K562 (cell line): Measurements from ENCODE around the gene HINT3. TPM values are rescaled to one million over a fixed set of nuclear protein-coding genes. Genes with fewer than 3 reads are reported as not detected.

Experiments
- ATAC-seq: fragments of 200-7000 bp; cut with Tn5 transposase; 3 replicates; pipeline ENCODE4 v1.9.1; 2020; ENCODE audit warnings: moderate library complexity
- BruUV-seq: library from RNA; stranded (reverse); fragments of 400-500 nt; replicated peaks from 2 replicates; lab custom pipeline; 2021; lab: Mats Ljungman, UMichigan
- CTCF ChIA-PET: fragments of 300-600 bp; formaldehyde crosslinking; extraction: SDS; loops from one replicate; lab custom pipeline; 2021; ENCODE audit warnings: low intra/inter-chr PET ratio; lab: Yijun Ruan, JAX
- POLR2A ChIA-PET: fragments of 300-600, 350-650 bp; sonication (Branson Sonifier 250); formaldehyde crosslinking; extraction: SDS; loops from one replicate; lab custom pipeline; 2021; ENCODE audit warnings: antibody characterized with exemption, inconsistent platforms; lab: Yijun Ruan, JAX
- DNase-seq, 4 experiments: peaks; one replicate each; pipeline versions ENCODE4 v3.0.0 to v3.0.0-alpha.2; 2011 to 2018; ENCODE audit warnings: low spot score in 3 of 4, mixed read lengths in 3 of 4; ENCODE audit errors: extremely low read depth in 1 of 4
- FAIRE-seq: peaks from 2 replicates; lab custom pipeline; 2011; peaks lifted over from hg19 to GRCh38; lab: Jason Lieb, UNC
- H2AFZ ChIP-seq: 2 replicates; pipeline ENCODE4 v1.6.0; 2011; ENCODE audit warnings: low read depth, low read length, control low read depth, inconsistent platforms
- H3K27ac ChIP-seq: fragments of 200-600 bp; 3 replicates; pipeline ENCODE4 v1.8.0; 2011; ENCODE audit warnings: low read depth, mild to moderate bottlenecking, control low read depth, inconsistent platforms, low read length, moderate library complexity, mixed read lengths; ENCODE audit errors: extremely low read depth
- H3K27me3 ChIP-seq, 2 experiments: fragments of 300-600 bp in 1 of 2; 2 replicates in 1 of 2; 3 replicates in 1 of 2; pipeline versions ENCODE4 v1.6.0 to v1.8.0; 2011; ENCODE audit warnings: inconsistent platforms in 2 of 2, low read length in 2 of 2, mild to moderate bottlenecking in 1 of 2, mixed read lengths in 1 of 2, moderate library complexity in 1 of 2; ENCODE audit not compliant: control insufficient read depth in 2 of 2, insufficient read depth in 2 of 2
- H3K36me3 ChIP-seq: fragments of 300-600 bp; 3 replicates; pipeline ENCODE4 v1.8.0; 2011; ENCODE audit warnings: mild to moderate bottlenecking, low read length, inconsistent platforms; ENCODE audit not compliant: control insufficient read depth, insufficient read depth
- H3K4me1 ChIP-seq, 2 experiments: fragments of 200-600 bp in 1 of 2; replicated peaks in 1 of 2; 2 replicates in 1 of 2; 3 replicates in 1 of 2; pipeline versions ENCODE4 v1.5.1 to v1.8.0; 2011; ENCODE audit warnings: inconsistent platforms in 2 of 2, low read length in 2 of 2, mild to moderate bottlenecking in 1 of 2, mixed read lengths in 1 of 2, moderate library complexity in 1 of 2; ENCODE audit not compliant: control insufficient read depth in 2 of 2, insufficient read depth in 2 of 2
- H3K4me2 ChIP-seq: 2 replicates; pipeline ENCODE4 v1.6.1; 2011; ENCODE audit warnings: low read length, control low read depth, inconsistent platforms, mixed read lengths; ENCODE audit not compliant: insufficient read depth
- H3K4me3 ChIP-seq: fragments of 200-600 bp; sonication (generic), shearing (Covaris generic); 2 replicates; pipeline ENCODE4 v1.5.1; 2016; ENCODE audit warnings: control low read depth, inconsistent platforms
- H3K79me2 ChIP-seq: fragments of 200-600 bp; 3 replicates; pipeline ENCODE4 v1.8.0; 2011; ENCODE audit warnings: low read length, inconsistent platforms; ENCODE audit not compliant: control insufficient read depth, insufficient read depth
- H3K9ac ChIP-seq, 2 experiments: 2 replicates each; pipeline versions ENCODE4 v1.6.0 to v1.6.1; 2011; ENCODE audit warnings: low read depth in 2 of 2, low read length in 2 of 2, control low read depth in 1 of 2, inconsistent platforms in 1 of 2, mild to moderate bottlenecking in 1 of 2, mixed read lengths in 1 of 2; ENCODE audit not compliant: insufficient read depth in 1 of 2
- H3K9me1 ChIP-seq: one replicate; pipeline ENCODE4 v1.6.0; 2011; ENCODE audit warnings: inconsistent platforms, mild to moderate bottlenecking, low read length, moderate library complexity; ENCODE audit not compliant: control insufficient read depth, insufficient read depth
- H3K9me3 ChIP-seq: replicated peaks from 2 replicates; pipeline ENCODE4 v1.5.1; 2011; ENCODE audit warnings: low read depth, low read length, inconsistent platforms; ENCODE audit not compliant: control insufficient read depth, insufficient read depth
- H4K20me1 ChIP-seq: replicated peaks from 2 replicates; pipeline ENCODE4 v1.6.1; 2011; ENCODE audit warnings: low read length, inconsistent platforms, mixed read lengths; ENCODE audit not compliant: control insufficient read depth, insufficient read depth
- ATF7 ChIP-seq: fragments of 450-650 bp; IDR thresholded peaks from 2 replicates; pipeline ENCODE4 v1.7.1; 2014; ENCODE audit warnings: mild to moderate bottlenecking, moderate library complexity
- SMARCA4 ChIP-seq: fragments of 450-650 bp; IDR thresholded peaks from 2 replicates; pipeline ENCODE4 v1.6.1; 2016
- SP2 ChIP-seq: IDR thresholded peaks from 2 replicates; pipeline ENCODE4 v1.6.1; 2011; ENCODE audit warnings: mild to moderate bottlenecking, low read depth, low read length, moderate library complexity; ENCODE audit not compliant: poor library complexity, severe bottlenecking; ENCODE audit errors: extremely low read depth
- in situ Hi-C: fragments of 300-500 bp; cut with MboI; formaldehyde crosslinking; loops from 4 replicates; pipeline ENCODE4 v1.15.0; 2018; ENCODE audit warnings: inconsistent platforms, mixed read lengths
- intact Hi-C: fragments of 100-400 bp; cut with micrococcal nuclease; formaldehyde crosslinking; loops from 2 replicates; pipeline ENCODE4 v1.14.2; 2022
- polyA plus RNA-seq, 8 experiments: library from polyadenylated mRNA; depleted of rRNA in 4 of 8; stranded (reverse) in 5 of 8; unstranded in 3 of 8; fragments of >200 nt; fragmentation: Nextera tagmentation in 2 of 8; fragmentation: Illumina TruSeq in 1 of 8; extraction: Ambion mirVana in 2 of 8; extraction: Trizol in 1 of 8; gene quantifications; 2 replicates each; pipeline versions ENCODE4 v1.2.1 to v1.2.3, GENCODE V29; 2011 to 2014; ENCODE audit warnings: inconsistent platforms in 1 of 8, missing spikeins in 1 of 8
- total RNA-seq, 7 experiments: library from RNA; depleted of rRNA in 6 of 7; stranded (reverse); fragments of >200 nt in 6 of 7; fragmentation: Illumina TruSeq in 2 of 7; extraction: Trizol in 2 of 7; gene quantifications; 2 replicates each; pipeline versions ENCODE4 v1.2.1 to v1.2.3, GENCODE V29; 2011 to 2021; ENCODE audit warnings: low replicate concordance in 1 of 7
- TF ChIP-seq, protein P1 (sequence below): sonication (generic); formaldehyde crosslinking; IDR thresholded peaks from 2 replicates; pipeline ENCODE4 v1.8.1; 2022; ENCODE audit warnings: missing genetic modification reagents
- TF ChIP-seq, protein P2 (sequence below): IDR thresholded peaks from 3 replicates; pipeline ENCODE4 v1.6.1; 2011; ENCODE audit warnings: borderline replicate concordance, mild to moderate bottlenecking, moderate library complexity; ENCODE audit not compliant: insufficient read length; ENCODE audit errors: extremely low read depth

The HINT3 gene
- total and polyA plus RNA-seq, 9 of the 15 experiments (the other 6 are each of a cell fraction or from before 2014, with no cell fraction given), result 1.4 to 16.6 (median 10.8) TPM

DNA sequence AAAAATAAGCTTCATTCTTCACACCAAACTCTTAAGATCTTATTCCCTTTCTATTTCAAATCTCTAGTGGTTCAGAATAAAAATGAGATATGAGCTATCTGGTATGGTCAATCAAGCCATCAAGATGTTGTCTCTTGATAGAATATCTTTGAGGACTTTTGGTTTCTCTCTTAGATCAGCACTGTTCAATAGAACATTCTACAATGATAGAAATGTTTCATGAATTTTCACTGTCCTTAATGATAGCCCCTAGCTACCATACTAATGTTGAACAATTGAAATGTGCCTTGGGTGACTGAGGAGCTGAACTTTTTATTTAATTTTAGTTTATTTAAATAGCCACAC lies 24.1 kb upstream of the HINT3 start:
- no peak for FAIRE-seq
- CTCF ChIA-PET, result no interaction called here

More for the DNA sequence above, 24.1 kb upstream of the HINT3 start:
- Histone ChIP-seq H2AFZ (no peak overlapping the region), H4K20me1 (no peaks in the 10 kb centered on the region), H3K9ac (no peak overlapping the region), H3K4me3 (no peak overlapping the region), H3K4me1 (no peaks in the 10 kb centered on the region; a peak in 1 of 5 replicates), H3K4me2 (no peak overlapping the region), H3K27me3 (no peaks in the 10 kb centered on the region), H3K79me2 (no peaks in the 10 kb centered on the region), H3K36me3 (peaks cover 14% of the 10 kb centered on the region), H3K9me1 (no peaks in the 10 kb centered on the region), H3K27ac (no peak overlapping the region), H3K9me3 (no peaks in the 10 kb centered on the region)
- DNase-seq (no peak), ATAC-seq (no peak)
- TF ChIP-seq ATF7 (no peak), SMARCA4 (no peak), SP2 (no peak)
- TF ChIP-seq, protein P1, sequence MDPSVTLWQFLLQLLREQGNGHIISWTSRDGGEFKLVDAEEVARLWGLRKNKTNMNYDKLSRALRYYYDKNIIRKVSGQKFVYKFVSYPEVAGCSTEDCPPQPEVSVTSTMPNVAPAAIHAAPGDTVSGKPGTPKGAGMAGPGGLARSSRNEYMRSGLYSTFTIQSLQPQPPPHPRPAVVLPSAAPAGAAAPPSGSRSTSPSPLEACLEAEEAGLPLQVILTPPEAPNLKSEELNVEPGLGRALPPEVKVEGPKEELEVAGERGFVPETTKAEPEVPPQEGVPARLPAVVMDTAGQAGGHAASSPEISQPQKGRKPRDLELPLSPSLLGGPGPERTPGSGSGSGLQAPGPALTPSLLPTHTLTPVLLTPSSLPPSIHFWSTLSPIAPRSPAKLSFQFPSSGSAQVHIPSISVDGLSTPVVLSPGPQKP, result no peak
- TF ChIP-seq, protein P2, sequence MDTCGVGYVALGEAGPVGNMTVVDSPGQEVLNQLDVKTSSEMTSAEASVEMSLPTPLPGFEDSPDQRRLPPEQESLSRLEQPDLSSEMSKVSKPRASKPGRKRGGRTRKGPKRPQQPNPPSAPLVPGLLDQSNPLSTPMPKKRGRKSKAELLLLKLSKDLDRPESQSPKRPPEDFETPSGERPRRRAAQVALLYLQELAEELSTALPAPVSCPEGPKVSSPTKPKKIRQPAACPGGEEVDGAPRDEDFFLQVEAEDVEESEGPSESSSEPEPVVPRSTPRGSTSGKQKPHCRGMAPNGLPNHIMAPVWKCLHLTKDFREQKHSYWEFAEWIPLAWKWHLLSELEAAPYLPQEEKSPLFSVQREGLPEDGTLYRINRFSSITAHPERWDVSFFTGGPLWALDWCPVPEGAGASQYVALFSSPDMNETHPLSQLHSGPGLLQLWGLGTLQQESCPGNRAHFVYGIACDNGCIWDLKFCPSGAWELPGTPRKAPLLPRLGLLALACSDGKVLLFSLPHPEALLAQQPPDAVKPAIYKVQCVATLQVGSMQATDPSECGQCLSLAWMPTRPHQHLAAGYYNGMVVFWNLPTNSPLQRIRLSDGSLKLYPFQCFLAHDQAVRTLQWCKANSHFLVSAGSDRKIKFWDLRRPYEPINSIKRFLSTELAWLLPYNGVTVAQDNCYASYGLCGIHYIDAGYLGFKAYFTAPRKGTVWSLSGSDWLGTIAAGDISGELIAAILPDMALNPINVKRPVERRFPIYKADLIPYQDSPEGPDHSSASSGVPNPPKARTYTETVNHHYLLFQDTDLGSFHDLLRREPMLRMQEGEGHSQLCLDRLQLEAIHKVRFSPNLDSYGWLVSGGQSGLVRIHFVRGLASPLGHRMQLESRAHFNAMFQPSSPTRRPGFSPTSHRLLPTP, result no peak
- intact Hi-C loops, result no loop called here
- in situ Hi-C loops, result no loop called here
- POLR2A ChIA-PET, result interaction anchor here (0.8 to 1.4 kb wide), 3 partner anchors 12 to 14 kb away, joined by 3 to 5 read pairs (median 3); no protein-coding TSS in a partner anchor
- no TSS peak for BruUV-seq
